WTC11 (cell line): ENCODE measurements around the gene ZMYND8. TPM values are rescaled to one million over a fixed set of nuclear protein-coding genes. Genes with fewer than 3 reads are reported as not detected.

ENCODE experiments used
- ATAC-seq: fragments of 200-7000 bp; cut with Tn5 transposase; 2 replicates; pipeline ENCODE4 v1.10.0; 2021; ENCODE audit warnings: mild to moderate bottlenecking, moderate library complexity
- CTCF ChIA-PET: fragments of 300-600 bp; sonication (Branson Sonifier 250); formaldehyde crosslinking; loops from one replicate; lab custom pipeline; 2021; ENCODE audit warnings: antibody characterized with exemption; lab: Charles Lee
- POLR2A ChIA-PET: fragments of 350-600 bp; sonication (Branson Sonifier 250); formaldehyde crosslinking; loops from one replicate; lab custom pipeline; 2021; ENCODE audit warnings: antibody characterized with exemption; lab: Charles Lee
- DNase-seq: peaks from one replicate; pipeline ENCODE4 v3.0.0; 2021; ENCODE audit warnings: low spot score
- H3K27ac Mint-ChIP-seq: 2 replicates; pipeline ENCODE4 v1.8.0; 2021; ENCODE audit warnings: mixed read lengths
- H3K27me3 Mint-ChIP-seq: 2 replicates; pipeline ENCODE4 v1.8.0; 2021; ENCODE audit warnings: low read depth, mild to moderate bottlenecking, moderate library complexity, mixed read lengths
- H3K36me3 Mint-ChIP-seq: 2 replicates; pipeline ENCODE4 v1.8.0; 2021; ENCODE audit warnings: mixed read lengths
- H3K4me1 Mint-ChIP-seq: 2 replicates; pipeline ENCODE4 v1.8.0; 2022; ENCODE audit warnings: mixed read lengths
- H3K4me3 Mint-ChIP-seq: 2 replicates; pipeline ENCODE4 v1.8.0; 2021; ENCODE audit warnings: mild to moderate bottlenecking, moderate library complexity, mixed read lengths
- H3K9me3 Mint-ChIP-seq: 2 replicates; pipeline ENCODE4 v1.8.0; 2021; ENCODE audit warnings: mixed read lengths
- AR ChIP-seq: fragments of 250-450 bp; sonication (Bioruptor Pico); IDR thresholded peaks from 2 replicates; pipeline ENCODE4 v1.9.0; 2021; ENCODE audit warnings: mild to moderate bottlenecking
- ATF2 ChIP-seq: sonication (generic); formaldehyde crosslinking; IDR thresholded peaks from 2 replicates; pipeline ENCODE4 v1.8.1; 2022; ENCODE audit warnings: low read depth, missing genetic modification reagents, borderline replicate concordance
- CREB1 ChIP-seq: sonication (generic); formaldehyde crosslinking; IDR thresholded peaks from 2 replicates; pipeline ENCODE4 v1.8.0; 2023; ENCODE audit warnings: mild to moderate bottlenecking, missing genetic modification reagents
- ERG ChIP-seq: fragments of 250-450 bp; sonication (Bioruptor Pico); IDR thresholded peaks from 2 replicates; pipeline ENCODE4 v1.8.0; 2021; ENCODE audit warnings: mild to moderate bottlenecking
- FOXJ3 ChIP-seq: sonication (generic); formaldehyde crosslinking; IDR thresholded peaks from 2 replicates; pipeline ENCODE4 v1.9.0; 2021; ENCODE audit warnings: missing genetic modification reagents, mild to moderate bottlenecking, borderline replicate concordance
- IRF2 ChIP-seq: sonication (generic); formaldehyde crosslinking; IDR thresholded peaks from 2 replicates; pipeline ENCODE4 v1.8.0; 2022; ENCODE audit warnings: low read depth, missing genetic modification reagents, borderline replicate concordance
- JAZF1 ChIP-seq: fragments of 250-450 bp; sonication (Bioruptor Pico); IDR thresholded peaks from 2 replicates; pipeline ENCODE4 v1.9.0; 2021; ENCODE audit warnings: moderate library complexity, mild to moderate bottlenecking, inconsistent platforms
- NFATC4 ChIP-seq: fragments of 250-450 bp; sonication (Bioruptor Pico); IDR thresholded peaks from 2 replicates; pipeline ENCODE4 v1.9.0; 2021; ENCODE audit warnings: mild to moderate bottlenecking
- NR1H2 ChIP-seq: sonication (generic); formaldehyde crosslinking; IDR thresholded peaks from 2 replicates; pipeline ENCODE4 v1.9.0; 2021; ENCODE audit warnings: mild to moderate bottlenecking, moderate library complexity, missing genetic modification reagents
- NR2C2 ChIP-seq: sonication (generic); formaldehyde crosslinking; IDR thresholded peaks from 2 replicates; pipeline ENCODE4 v1.8.0; 2022; ENCODE audit warnings: mild to moderate bottlenecking, missing genetic modification reagents
- PREB ChIP-seq: sonication (generic); formaldehyde crosslinking; IDR thresholded peaks from 2 replicates; pipeline ENCODE4 v1.8.1; 2022; ENCODE audit warnings: mild to moderate bottlenecking, missing genetic modification reagents, moderate library complexity, borderline replicate concordance
- PRRX2 ChIP-seq: fragments of 250-450 bp; sonication (Bioruptor Pico); IDR thresholded peaks from 2 replicates; pipeline ENCODE4 v1.8.0; 2021; ENCODE audit warnings: mild to moderate bottlenecking
- RORB ChIP-seq: fragments of 250-450 bp; sonication (Bioruptor Pico); IDR thresholded peaks from 2 replicates; pipeline ENCODE4 v1.9.0; 2021; ENCODE audit warnings: mild to moderate bottlenecking
- SP1 ChIP-seq: sonication (generic); formaldehyde crosslinking; conservative IDR thresholded peaks from 2 replicates; pipeline ENCODE4 v1.8.1; 2022; ENCODE audit warnings: missing genetic modification reagents
- ZBTB43 ChIP-seq: sonication (generic); formaldehyde crosslinking; IDR thresholded peaks from 2 replicates; pipeline ENCODE4 v1.8.1; 2023; ENCODE audit warnings: mild to moderate bottlenecking, missing genetic modification reagents
- ZNF396 ChIP-seq: fragments of 250-450 bp; sonication (Bioruptor Pico); IDR thresholded peaks from 2 replicates; pipeline ENCODE4 v1.8.0; 2021; ENCODE audit warnings: mild to moderate bottlenecking, moderate library complexity, borderline replicate concordance
- ZNF423 ChIP-seq: fragments of 250-450 bp; sonication (Bioruptor Pico); IDR thresholded peaks from 2 replicates; pipeline ENCODE4 v2.1.2; 2022; ENCODE audit warnings: mild to moderate bottlenecking, moderate library complexity
- ZNF425 ChIP-seq: fragments of 250-450 bp; sonication (Bioruptor Pico); conservative IDR thresholded peaks from 2 replicates; pipeline ENCODE4 v1.9.0; 2021; ENCODE audit warnings: mild to moderate bottlenecking
- ZNF671 ChIP-seq: fragments of 250-450 bp; sonication (Bioruptor Pico); IDR thresholded peaks from 2 replicates; pipeline ENCODE4 v1.8.0; 2021; ENCODE audit warnings: mild to moderate bottlenecking
- total RNA-seq: library from RNA; stranded (reverse); gene quantifications from 3 replicates; pipeline ENCODE4 v1.2.3, GENCODE V29; 2021

The ZMYND8 gene
- total RNA-seq, 1 experiment from 2014 or later: 114 TPM

GRCh38 chr20:47188540-47188939, 168.0 kb downstream of the ZMYND8 start:
- no peaks in the 10 kb centered on the region for H3K27me3 Mint-ChIP-seq
- TF ChIP-seq ZBTB43 (CRISPR knock-in tag) (no peak), SP1 (CRISPR knock-in tag) (no peak), JAZF1 (CRISPR knock-in tag) (no peak)
- H3K4me1 Mint-ChIP-seq: peaks cover 4% of the 10 kb centered on the region; the same call in 1 of the 2 replicates
- ATAC-seq (no peak), DNase-seq (no peak)
- H3K9me3 Mint-ChIP-seq: no peaks in the 10 kb centered on the region
- H3K27ac Mint-ChIP-seq: no peak overlapping the region
- POLR2A ChIA-PET: no interaction called here
- CTCF ChIA-PET: no interaction called here
- H3K4me3 Mint-ChIP-seq: no peak overlapping the region
- H3K36me3 Mint-ChIP-seq: no peaks in the 10 kb centered on the region

- no peak for TF ChIP-seq ERG (CRISPR knock-in tag)
- no peak for TF ChIP-seq FOXJ3
- no peak for TF ChIP-seq ZNF671 (CRISPR knock-in tag)
- no peak for TF ChIP-seq CREB1 (CRISPR knock-in tag)
- TF ChIP-seq ZNF396 (CRISPR knock-in tag): no peak
- no peak for TF ChIP-seq PREB (CRISPR knock-in tag)
- no peak for TF ChIP-seq NFATC4 (CRISPR knock-in tag)
- TF ChIP-seq NR1H2: no peak
- no peak for TF ChIP-seq NR2C2 (CRISPR knock-in tag)
- TF ChIP-seq ZNF425 (CRISPR knock-in tag): no peak
- no peak for TF ChIP-seq AR
- TF ChIP-seq IRF2 (CRISPR knock-in tag): no peak
- TF ChIP-seq RORB (CRISPR knock-in tag): no peak
- TF ChIP-seq ZNF423 (CRISPR knock-in tag): no peak
- TF ChIP-seq ATF2: no peak
- TF ChIP-seq PRRX2: no peak
Observed at GRCh38 chr20:47187450-47188195, 168.9 kb downstream of the ZMYND8 start.

More at GRCh38 chr20:47187450-47188195, 168.9 kb downstream of the ZMYND8 start:
- H3K4me1 Mint-ChIP-seq: peaks cover 4% of the 10 kb centered on the region; the same call in 1 of the 2 replicates
- H3K27me3 Mint-ChIP-seq: no peaks in the 10 kb centered on the region
- no peak overlapping the region for H3K27ac Mint-ChIP-seq
- CTCF ChIA-PET: interaction anchor here (0.8 kb wide), 1 partner anchor 197 kb away, joined by 3 read pairs; no protein-coding TSS in a partner anchor
- H3K9me3 Mint-ChIP-seq: no peaks in the 10 kb centered on the region
- no peaks in the 10 kb centered on the region for H3K36me3 Mint-ChIP-seq
- ATAC-seq (no peak), DNase-seq (no peak)
- POLR2A ChIA-PET: interaction anchor here (0.6 kb wide), 1 partner anchor 1276 kb away, joined by 4 read pairs; the partner anchor contains the start of gene PLTP
- H3K4me3 Mint-ChIP-seq: no peak overlapping the region
